ENCODE data around the gene DGCR2.

Gene DGCR2

GRCh38 chr22:19046287-19046686 is 75.9 kb downstream of the DGCR2 start:
- CTCF ChIA-PET, result no interaction called here
- no peak for DNase-seq (ENCODE audit: extremely low spot score)
- TF ChIP-seq CTBP1 (IDR thresholded peaks at IDR 0.05; ENCODE audit: borderline replicate concordance) (no peak), BHLHE40 (IDR thresholded peaks at IDR 0.05; ENCODE audit: borderline replicate concordance) (no peak), SUZ12 (IDR thresholded peaks at IDR 0.05) (no peak), ELF4 (IDR thresholded peaks at IDR 0.05) (no peak), L3MBTL2 (conservative IDR thresholded peaks at IDR 0.05) (no peak), LEF1 (IDR thresholded peaks at IDR 0.05; ENCODE audit: borderline replicate concordance) (no peak), NFRKB (IDR thresholded peaks at IDR 0.05) (no peak), FOXM1 (IDR thresholded peaks at IDR 0.05; ENCODE audit: borderline replicate concordance) (no peak), HDGF (IDR thresholded peaks at IDR 0.05; ENCODE audit: borderline replicate concordance) (no peak), PKNOX1 (IDR thresholded peaks at IDR 0.05) (no peak), FOXK2 (IDR thresholded peaks at IDR 0.05) (no peak), TARDBP (IDR thresholded peaks at IDR 0.05) (no peak), ARNT (IDR thresholded peaks at IDR 0.05) (no peak)
- POLR2A ChIA-PET, result no interaction called here

- TF ChIP-seq SP1 (IDR thresholded peaks at IDR 0.05) (no peak), L3MBTL2 (conservative IDR thresholded peaks at IDR 0.05) (no peak), FOXM1 (IDR thresholded peaks at IDR 0.05; ENCODE audit: borderline replicate concordance) (no peak), ZNF384 (IDR thresholded peaks at IDR 0.05) (no peak), FOXA1 (IDR thresholded peaks at IDR 0.05) (no peak), NFRKB (IDR thresholded peaks at IDR 0.05) (no peak), CTBP1 (IDR thresholded peaks at IDR 0.05; ENCODE audit: borderline replicate concordance) (no peak), ELF4 (IDR thresholded peaks at IDR 0.05) (no peak), HDGF (IDR thresholded peaks at IDR 0.05; ENCODE audit: borderline replicate concordance) (no peak), LEF1 (IDR thresholded peaks at IDR 0.05; ENCODE audit: borderline replicate concordance) (no peak), FOXK2 (IDR thresholded peaks at IDR 0.05) (no peak), SUZ12 (IDR thresholded peaks at IDR 0.05) (no peak), TARDBP (IDR thresholded peaks at IDR 0.05) (no peak), BHLHE40 (IDR thresholded peaks at IDR 0.05; ENCODE audit: borderline replicate concordance) (no peak), PKNOX1 (IDR thresholded peaks at IDR 0.05) (no peak), ARNT (IDR thresholded peaks at IDR 0.05) (no peak)
- POLR2A ChIA-PET, result no interaction called here
- CTCF ChIA-PET, result no interaction called here
- no peak for DNase-seq (ENCODE audit: extremely low spot score)
These were observed 77.1 kb downstream of the DGCR2 start for GRCh38 chr22:19045094-19045493.

GRCh38 chr22:19044381-19044780 is 77.8 kb downstream of the DGCR2 start:
- no peak for DNase-seq (ENCODE audit: extremely low spot score)
- TF ChIP-seq LEF1 (IDR thresholded peaks at IDR 0.05; ENCODE audit: borderline replicate concordance) (no peak), ZNF384 (IDR thresholded peaks at IDR 0.05) (no peak), SUZ12 (IDR thresholded peaks at IDR 0.05) (no peak), FOXA1 (IDR thresholded peaks at IDR 0.05) (no peak), HDGF (IDR thresholded peaks at IDR 0.05; ENCODE audit: borderline replicate concordance) (no peak)
- ChIA-PET POLR2A (interaction anchor here (1.1 kb wide), 1 partner anchor 135 kb away, joined by 3 read pairs; no protein-coding TSS in a partner anchor), CTCF (no interaction called here)

- POLR2A ChIA-PET, result interaction anchor here (1.1 kb wide), 1 partner anchor 136 kb away, joined by 3 read pairs; no protein-coding TSS in a partner anchor
- no peak for DNase-seq (ENCODE audit: extremely low spot score)
- TF ChIP-seq SP1 (IDR thresholded peaks at IDR 0.05), result no peak
- no peak for TF ChIP-seq FOXA1 (IDR thresholded peaks at IDR 0.05)
- TF ChIP-seq FOXM1 (IDR thresholded peaks at IDR 0.05; ENCODE audit: borderline replicate concordance), result no peak
- TF ChIP-seq L3MBTL2 (conservative IDR thresholded peaks at IDR 0.05), result no peak
- no peak for TF ChIP-seq PKNOX1 (IDR thresholded peaks at IDR 0.05)
- TF ChIP-seq SUZ12 (IDR thresholded peaks at IDR 0.05), result no peak
- TF ChIP-seq CTBP1 (IDR thresholded peaks at IDR 0.05; ENCODE audit: borderline replicate concordance), result no peak
- no peak for TF ChIP-seq HDGF (IDR thresholded peaks at IDR 0.05; ENCODE audit: borderline replicate concordance)
- TF ChIP-seq LEF1 (IDR thresholded peaks at IDR 0.05; ENCODE audit: borderline replicate concordance), result no peak
- TF ChIP-seq ELF4 (IDR thresholded peaks at IDR 0.05), result no peak
- no peak for TF ChIP-seq BHLHE40 (IDR thresholded peaks at IDR 0.05; ENCODE audit: borderline replicate concordance)
- no peak for TF ChIP-seq ARNT (IDR thresholded peaks at IDR 0.05)
- TF ChIP-seq NFRKB (IDR thresholded peaks at IDR 0.05), result no peak
- TF ChIP-seq FOXK2 (IDR thresholded peaks at IDR 0.05), result no peak
- TF ChIP-seq ZNF384 (IDR thresholded peaks at IDR 0.05), result no peak
- CTCF ChIA-PET, result no interaction called here
These were observed 78.8 kb downstream of the DGCR2 start for GRCh38 chr22:19043121-19044085.

DNA sequence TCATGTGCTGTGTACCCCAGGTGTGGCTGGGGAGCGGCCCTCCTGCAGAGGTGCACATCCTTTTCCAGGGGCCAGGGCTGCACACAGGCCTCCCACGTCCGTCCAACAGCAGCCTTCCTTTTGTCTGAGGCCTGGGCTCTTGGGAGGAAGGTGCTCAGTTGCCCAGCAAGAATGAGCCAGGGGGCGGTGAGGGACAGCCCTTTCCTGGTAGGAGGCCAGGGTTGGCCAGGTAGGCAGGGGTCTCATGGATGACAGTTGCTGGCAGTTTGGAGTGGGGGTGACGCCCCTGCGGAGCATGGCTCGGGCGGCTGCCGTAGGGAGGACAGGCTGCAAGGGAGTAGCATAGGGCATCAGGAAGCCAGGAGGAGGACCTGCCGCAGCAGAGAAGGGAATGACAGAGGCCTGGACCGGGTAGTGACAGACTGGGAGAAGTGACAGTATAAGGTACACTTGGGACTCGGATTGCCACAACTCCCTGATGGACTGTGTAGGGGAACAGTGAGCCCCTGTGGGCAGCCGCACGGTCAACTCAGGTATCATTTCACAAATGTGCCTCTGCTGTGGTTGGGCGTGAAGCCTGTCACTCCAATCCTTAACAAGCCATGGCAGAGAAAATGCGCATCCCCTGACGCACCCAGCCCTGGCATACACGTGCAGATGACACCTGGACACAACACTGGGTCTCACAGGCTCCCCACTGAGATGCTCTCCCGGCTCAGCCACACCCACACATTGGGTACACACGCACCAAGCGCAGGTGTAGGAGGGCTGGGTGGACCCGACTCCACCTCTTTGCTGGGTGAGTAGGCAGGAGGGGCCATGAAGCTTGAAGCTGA is 79.7 kb downstream of the DGCR2 start:
- TF ChIP-seq FOXM1 (IDR thresholded peaks at IDR 0.05; ENCODE audit: borderline replicate concordance) (no peak), PKNOX1 (IDR thresholded peaks at IDR 0.05) (peak; percentile 50)
- CTCF ChIA-PET, result no interaction called here
- DNase-seq (ENCODE audit: extremely low spot score), result no peak
- POLR2A ChIA-PET, result no interaction called here

Measured in HEK293T (cell line).